ENCODE results near the gene TFF2. TPM values are rescaled to one million over a fixed set of nuclear protein-coding genes. Genes with fewer than 3 reads are reported as not detected.

The TFF2 gene
- polyA plus RNA-seq, 1 donor (not counting 4 experiments of a cell fraction or from before 2014, with no cell fraction given): not detected

- Histone ChIP-seq H3K4me1 (ENCODE audit: control insufficient read depth, extremely low read depth, insufficient read depth, low read length) (no peaks in the 10 kb centered on the region), H3K36me3 (ENCODE audit: control insufficient read depth in 2 of 2, extremely low read depth in 1 of 2, insufficient read depth in 2 of 2, low read length in 2 of 2) (no peaks in the 10 kb centered on the region), H2AFZ (ENCODE audit: control insufficient read depth, low read length) (no peak overlapping the region), H3K9me1 (ENCODE audit: control insufficient read depth, extremely low read depth, insufficient read depth, low read length) (no peaks in the 10 kb centered on the region), H3K4me2 (ENCODE audit: control insufficient read depth, extremely low read depth, insufficient read depth, low read depth, low read length) (no peak overlapping the region), H3K4me3 (ENCODE audit: control insufficient read depth in 2 of 3, extremely low read depth in 1 of 3, insufficient read depth in 2 of 3, low read depth in 1 of 3, low read length in 3 of 3) (no peak overlapping the region), H3K27ac (ENCODE audit: control insufficient read depth, insufficient read depth, low read length) (no peak overlapping the region), H3K9me3 (ENCODE audit: control insufficient read depth, low read depth, low read length) (no peaks in the 10 kb centered on the region), H3K27me3 (ENCODE audit: control insufficient read depth, extremely low read depth, insufficient read depth, low read length) (peaks cover 5% of the 10 kb centered on the region), H4K20me1 (ENCODE audit: control insufficient read depth, extremely low read depth, insufficient read depth, low read length) (no peaks in the 10 kb centered on the region), H3K9ac (ENCODE audit: control insufficient read depth, extremely low read depth, insufficient read depth, low read length) (no peak overlapping the region), H3K79me2 (ENCODE audit: control insufficient read depth, insufficient read depth, low read length) (no peaks in the 10 kb centered on the region)
- TF ChIP-seq CTCF (optimal IDR thresholded peaks at IDR 0.05 in 1 of 3, IDR thresholded peaks at IDR 0.05 in 1 of 3, conservative IDR thresholded peaks at IDR 0.05 in 1 of 3; ENCODE audit: extremely low read depth in 1 of 3, insufficient read depth in 2 of 3, low read length in 3 of 3): no peak
- no peak for TF ChIP-seq EZH2 (IDR thresholded peaks at IDR 0.05; ENCODE audit: low read length)
- FAIRE-seq (no peak), DNase-seq (ENCODE audit: low read depth, low spot score) (no peak)
- dilution Hi-C loops (cut with MboI; ENCODE audit: extremely low pct_ligation_motif_present, low sequenced_read_pairs): no loop called here
These were observed 38.6 kb upstream of the TFF2 start for GRCh38 chr21:42389449-42389835.

- no peak overlapping the region for H2AFZ ChIP-seq (ENCODE audit: control insufficient read depth, low read length)
These were observed 38.1 kb upstream of the TFF2 start for GRCh38 chr21:42388740-42389448.

More at GRCh38 chr21:42388740-42389448, 38.1 kb upstream of the TFF2 start:
- no peaks in the 10 kb centered on the region for H3K4me1 ChIP-seq (ENCODE audit: control insufficient read depth, extremely low read depth, insufficient read depth, low read length)
- no peak for TF ChIP-seq EZH2 (IDR thresholded peaks at IDR 0.05; ENCODE audit: low read length)
- no peak for TF ChIP-seq CTCF (optimal IDR thresholded peaks at IDR 0.05 in 1 of 3, IDR thresholded peaks at IDR 0.05 in 1 of 3, conservative IDR thresholded peaks at IDR 0.05 in 1 of 3; ENCODE audit: extremely low read depth in 1 of 3, insufficient read depth in 2 of 3, low read length in 3 of 3)
- no peaks in the 10 kb centered on the region for H3K79me2 ChIP-seq (ENCODE audit: control insufficient read depth, insufficient read depth, low read length)
- DNase-seq (ENCODE audit: low read depth, low spot score) (no peak), FAIRE-seq (no peak)
- no peaks in the 10 kb centered on the region for H4K20me1 ChIP-seq (ENCODE audit: control insufficient read depth, extremely low read depth, insufficient read depth, low read length)
- peaks cover 5% of the 10 kb centered on the region for H3K27me3 ChIP-seq (ENCODE audit: control insufficient read depth, extremely low read depth, insufficient read depth, low read length)
- H3K27ac ChIP-seq (ENCODE audit: control insufficient read depth, insufficient read depth, low read length): no peak overlapping the region
- H3K4me2 ChIP-seq (ENCODE audit: control insufficient read depth, extremely low read depth, insufficient read depth, low read depth, low read length): no peak overlapping the region
- no peaks in the 10 kb centered on the region for H3K36me3 ChIP-seq (ENCODE audit: control insufficient read depth in 2 of 2, extremely low read depth in 1 of 2, insufficient read depth in 2 of 2, low read length in 2 of 2)
- no peaks in the 10 kb centered on the region for H3K9me1 ChIP-seq (ENCODE audit: control insufficient read depth, extremely low read depth, insufficient read depth, low read length)
- no peaks in the 10 kb centered on the region for H3K9me3 ChIP-seq (ENCODE audit: control insufficient read depth, low read depth, low read length)
- no peak overlapping the region for H3K4me3 ChIP-seq (ENCODE audit: control insufficient read depth in 2 of 3, extremely low read depth in 1 of 3, insufficient read depth in 2 of 3, low read depth in 1 of 3, low read length in 3 of 3)
- no peak overlapping the region for H3K9ac ChIP-seq (ENCODE audit: control insufficient read depth, extremely low read depth, insufficient read depth, low read length)
- dilution Hi-C loops (cut with MboI; ENCODE audit: extremely low pct_ligation_motif_present, low sequenced_read_pairs): no loop called here

Measured in keratinocyte (primary cell).